Stimulated activated CD4-positive, alpha-beta T cell treated with anti-CD3 and anti-CD28 coated beads, Interleukin-4, amount 100 ng/mL, for 48 hours (primary cell): ENCODE results near the gene ZEB2.
"Not testable (repeated sequence)": the region's sequence is repeated elsewhere in the genome, so short reads cannot be mapped to it uniquely, and the experiment has no call there.

Experiments
- DNase-seq, 2 donors: peaks; one replicate each; pipeline ENCODE4 v3.0.0-alpha.2; 2020; ENCODE audit warnings: low read depth in 2 of 2

Gene ZEB2

GRCh38 chr2:144385381-144385780 is 134.5 kb downstream of the ZEB2 start:
- DNase-seq, result no peak

- no peak for DNase-seq
These were observed 136.3 kb downstream of the ZEB2 start for GRCh38 chr2:144383571-144384100.

DNA sequence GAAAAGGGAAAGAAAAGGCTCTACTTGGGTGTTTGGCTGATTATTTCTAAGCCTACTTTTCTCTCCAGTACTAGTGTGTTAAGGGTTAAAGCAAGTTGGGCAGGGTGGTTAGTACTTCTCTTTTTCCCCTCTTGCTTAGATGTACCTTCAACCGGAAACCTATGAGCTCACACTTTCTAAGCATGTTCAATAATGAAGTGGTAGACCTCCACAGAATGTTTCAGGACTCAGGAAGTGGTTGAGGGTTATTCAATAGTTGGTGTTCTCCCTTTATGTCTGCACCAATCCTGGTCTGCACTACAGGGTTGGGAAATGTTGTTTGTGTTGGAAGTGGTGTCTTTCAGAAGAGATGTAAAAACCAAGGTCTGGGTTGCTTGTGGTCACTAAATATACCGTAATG is 137.1 kb downstream of the ZEB2 start:
- DNase-seq, result no peak

- no peak for DNase-seq
These were observed 138.2 kb downstream of the ZEB2 start for GRCh38 chr2:144381716-144382115.

DNA sequence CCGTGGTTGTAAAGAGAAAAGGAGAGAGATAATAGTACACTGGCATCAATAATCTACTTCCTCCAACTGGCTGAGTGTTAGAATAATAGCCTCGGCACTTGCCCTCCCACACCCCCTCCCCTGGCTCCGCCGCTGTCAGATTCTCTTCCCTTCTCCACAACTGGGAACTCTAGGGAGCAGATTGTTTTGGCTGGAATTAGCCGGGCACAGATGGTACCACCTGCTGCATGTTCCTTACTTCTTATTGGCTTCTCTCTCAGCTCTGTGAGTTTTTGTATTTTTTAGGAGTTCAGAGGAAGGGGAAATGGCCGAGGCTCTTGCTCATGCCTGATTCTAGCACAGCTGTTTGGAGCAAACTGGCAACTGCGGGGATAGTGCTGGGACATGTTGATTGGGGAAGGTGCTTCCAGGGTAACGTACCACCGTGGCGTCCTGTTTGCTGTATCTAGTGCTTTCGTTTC is 140.0 kb downstream of the ZEB2 start:
- no peak for DNase-seq

DNA sequence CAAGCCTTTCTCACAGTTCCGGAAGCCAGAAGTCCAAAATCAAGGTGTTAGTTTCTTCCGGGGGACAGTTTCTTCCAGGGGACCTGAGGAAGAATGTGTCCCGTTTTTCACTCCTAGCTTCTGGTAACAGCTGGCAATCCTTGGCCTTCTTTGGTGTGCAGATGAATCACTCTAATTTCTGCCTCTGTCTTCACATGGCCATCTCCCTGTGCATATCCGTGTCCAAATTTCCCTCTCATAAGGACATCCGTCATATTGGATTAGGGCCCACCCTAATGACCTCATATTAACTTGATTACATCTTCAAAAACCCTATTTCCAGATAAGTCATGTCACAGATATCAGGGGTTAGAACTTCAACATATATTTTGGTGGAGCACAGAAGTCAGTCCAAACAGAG is 141.4 kb downstream of the ZEB2 start:
- DNase-seq, result no peak

GRCh38 chr2:144377914-144378313 is 142.0 kb downstream of the ZEB2 start:
- DNase-seq, result no peak

- DNase-seq, result no peak
These were observed 143.0 kb downstream of the ZEB2 start for GRCh38 chr2:144376926-144377325.

- no peak for DNase-seq
These were observed 143.5 kb downstream of the ZEB2 start for GRCh38 chr2:144376460-144376859.

DNA sequence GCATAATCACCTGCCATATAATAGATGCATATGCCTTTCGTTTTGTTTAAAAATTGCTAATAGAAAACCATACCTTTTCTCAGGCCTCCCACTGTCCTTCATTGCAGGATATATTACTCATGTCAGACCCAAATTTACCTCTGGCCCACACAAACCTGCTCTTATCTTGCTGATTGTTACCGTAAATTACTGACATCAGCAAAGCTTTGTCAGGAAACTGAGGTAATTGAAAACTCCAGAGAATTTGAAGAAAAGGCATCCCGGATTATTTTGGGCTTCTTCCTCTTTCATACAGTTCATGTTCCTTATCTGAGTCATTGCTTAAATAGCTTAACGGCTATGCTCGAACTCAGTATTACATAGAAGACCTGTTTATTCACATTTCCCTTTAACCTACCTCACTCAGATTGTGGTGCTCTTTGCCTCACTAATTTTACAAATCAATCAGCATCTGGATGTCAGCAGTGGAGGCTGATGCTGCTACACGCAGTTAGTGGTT is 145.7 kb downstream of the ZEB2 start:
- DNase-seq, result no peak

- DNase-seq, result no peak
These were observed 147.4 kb downstream of the ZEB2 start for GRCh38 chr2:144372410-144373080.

GRCh38 chr2:144370937-144371584 is 148.9 kb downstream of the ZEB2 start:
- DNase-seq, result no peak

GRCh38 chr2:144369416-144369815 is 150.5 kb downstream of the ZEB2 start:
- DNase-seq, result no peak

GRCh38 chr2:144366825-144367429 is 153.0 kb downstream of the ZEB2 start:
- no peak for DNase-seq

- DNase-seq, result no peak
These were observed 154.8 kb downstream of the ZEB2 start for GRCh38 chr2:144364944-144365738.

GRCh38 chr2:144364247-144364646 is 155.7 kb downstream of the ZEB2 start:
- DNase-seq, result not testable (repeated sequence)

- DNase-seq, result no peak
These were observed 157.5 kb downstream of the ZEB2 start for GRCh38 chr2:144362401-144362800.

- DNase-seq, result no peak
These were observed 158.2 kb downstream of the ZEB2 start for GRCh38 chr2:144361742-144362141.

- no peak for DNase-seq
These were observed 160.2 kb downstream of the ZEB2 start for GRCh38 chr2:144359684-144360083.

DNA sequence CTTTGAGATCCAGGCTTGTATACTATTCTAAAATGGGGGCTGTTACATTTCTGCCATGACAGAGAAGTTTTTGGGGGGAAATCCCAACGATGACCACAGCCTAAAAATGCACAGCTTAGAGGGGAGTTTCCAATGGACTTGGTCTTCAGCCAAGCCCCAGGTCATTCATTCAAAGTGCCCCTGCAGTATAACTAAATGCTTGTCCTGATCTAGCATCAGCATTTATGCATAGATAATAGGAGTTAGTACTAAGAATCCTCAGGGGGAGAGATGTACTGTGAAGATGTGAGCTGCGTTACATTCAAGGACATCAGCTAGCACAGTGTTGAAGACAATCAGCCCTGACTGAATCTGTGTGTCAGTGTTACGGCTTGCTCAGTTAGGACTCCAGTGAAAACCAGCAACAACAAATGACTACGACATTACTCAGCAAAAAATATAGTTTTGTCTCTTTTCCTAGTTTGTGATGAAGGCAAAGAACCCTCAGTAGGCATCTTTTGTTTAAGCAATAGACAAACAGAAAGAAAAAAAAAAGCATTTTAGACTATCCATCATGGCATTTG is 160.9 kb downstream of the ZEB2 start:
- DNase-seq, result peak in 1 of 2 donors; percentile 15

- DNase-seq, result no peak
These were observed 161.4 kb downstream of the ZEB2 start for GRCh38 chr2:144358374-144358964.
